Right lobe of liver (tissue), 4 donors: ENCODE results near the gene IFNAR1.

Source experiments
- POLR2A ChIP-seq: fragments of 450-650 bp; IDR thresholded peaks from one replicate; pipeline ENCODE4 v1.6.1; 2017; ENCODE audit warnings: antibody characterized with exemption, mild to moderate bottlenecking
- TF ChIP-seq, protein P1 (sequence below), 4 donors: fragments of 200-600 bp in 3 of 4; fragments of 450-650 bp in 1 of 4; IDR thresholded peaks; one replicate each; pipeline versions ENCODE4 v1.5.1 to v1.8.0; 2016 to 2022; ENCODE audit warnings: antibody characterized with exemption in 4 of 4, mild to moderate bottlenecking in 2 of 4
- donor health status: DM: no; HTN: no; CAD: no.
- donor health status: DM: no; HTN: no; CAD: no.
- donor health status: DM: no; HTN: yes; CAD: no.

DNA sequence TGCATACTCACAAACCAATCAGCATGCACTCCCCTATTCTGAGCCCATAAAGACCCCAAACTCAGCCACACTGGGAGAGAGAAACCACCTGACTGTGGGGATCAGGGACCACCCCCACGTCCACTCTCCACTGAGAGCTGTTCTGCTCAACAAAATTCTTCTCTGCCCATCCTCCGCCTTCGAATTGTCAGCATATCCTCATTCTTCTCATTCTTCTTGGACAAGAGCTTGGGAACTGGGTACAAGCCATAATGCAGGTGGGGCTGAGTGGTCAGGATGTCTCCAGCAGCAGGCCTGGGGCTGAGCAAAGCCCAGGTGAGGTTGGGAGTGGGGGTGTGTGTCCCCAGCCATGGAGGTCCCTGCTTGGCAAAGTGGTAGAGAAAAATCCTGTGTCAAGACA lies 43.8 kb downstream of the IFNAR1 start:
- TF ChIP-seq, protein P1, sequence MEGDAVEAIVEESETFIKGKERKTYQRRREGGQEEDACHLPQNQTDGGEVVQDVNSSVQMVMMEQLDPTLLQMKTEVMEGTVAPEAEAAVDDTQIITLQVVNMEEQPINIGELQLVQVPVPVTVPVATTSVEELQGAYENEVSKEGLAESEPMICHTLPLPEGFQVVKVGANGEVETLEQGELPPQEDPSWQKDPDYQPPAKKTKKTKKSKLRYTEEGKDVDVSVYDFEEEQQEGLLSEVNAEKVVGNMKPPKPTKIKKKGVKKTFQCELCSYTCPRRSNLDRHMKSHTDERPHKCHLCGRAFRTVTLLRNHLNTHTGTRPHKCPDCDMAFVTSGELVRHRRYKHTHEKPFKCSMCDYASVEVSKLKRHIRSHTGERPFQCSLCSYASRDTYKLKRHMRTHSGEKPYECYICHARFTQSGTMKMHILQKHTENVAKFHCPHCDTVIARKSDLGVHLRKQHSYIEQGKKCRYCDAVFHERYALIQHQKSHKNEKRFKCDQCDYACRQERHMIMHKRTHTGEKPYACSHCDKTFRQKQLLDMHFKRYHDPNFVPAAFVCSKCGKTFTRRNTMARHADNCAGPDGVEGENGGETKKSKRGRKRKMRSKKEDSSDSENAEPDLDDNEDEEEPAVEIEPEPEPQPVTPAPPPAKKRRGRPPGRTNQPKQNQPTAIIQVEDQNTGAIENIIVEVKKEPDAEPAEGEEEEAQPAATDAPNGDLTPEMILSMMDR (IDR thresholded peaks at IDR 0.05): no peak
- no peak for TF ChIP-seq POLR2A
